ENCODE measurements around the gene YJU2.
"Not testable (repeated sequence)": the region's sequence is repeated elsewhere in the genome, so short reads cannot be mapped to it uniquely, and the experiment has no call there.

The YJU2 gene

GRCh38 chr19:4264812-4265211, 17.9 kb downstream of the YJU2 start:
- H3K4me3 ChIP-seq (ENCODE audit: low read depth, low read length): no peak overlapping the region
- DNase-seq (ENCODE audit: low read depth): no peak

GRCh38 chr19:4266253-4267000, 19.5 kb downstream of the YJU2 start:
- no peak for DNase-seq (ENCODE audit: low read depth)
- H3K4me3 ChIP-seq (ENCODE audit: low read depth, low read length): no peak overlapping the region

- H3K4me3 ChIP-seq (ENCODE audit: low read depth, low read length): no peak overlapping the region
- DNase-seq (ENCODE audit: low read depth): no peak
Observed at GRCh38 chr19:4267101-4267900, 20.4 kb downstream of the YJU2 start.

GRCh38 chr19:4267901-4268815, 21.3 kb downstream of the YJU2 start:
- H3K4me3 ChIP-seq (ENCODE audit: low read depth, low read length): no peak overlapping the region

GRCh38 chr19:4268816-4269430, 22.0 kb downstream of the YJU2 start:
- H3K4me3 ChIP-seq (ENCODE audit: low read depth, low read length): no peak overlapping the region
- DNase-seq (ENCODE audit: low read depth): no peak

More at GRCh38 chr19:4267901-4268815, 21.3 kb downstream of the YJU2 start:
- DNase-seq (ENCODE audit: low read depth): no peak

- no peak for DNase-seq (ENCODE audit: low read depth)
- no peak overlapping the region for H3K4me3 ChIP-seq (ENCODE audit: low read depth, low read length)
Observed at GRCh38 chr19:4272894-4273293, 26.0 kb downstream of the YJU2 start.

GRCh38 chr19:4274321-4274686, 27.4 kb downstream of the YJU2 start:
- not testable (repeated sequence) for DNase-seq (ENCODE audit: low read depth); H3K4me3 ChIP-seq (ENCODE audit: low read depth, low read length)

- no peak for DNase-seq (ENCODE audit: low read depth)
- H3K4me3 ChIP-seq (ENCODE audit: low read depth, low read length): no peak overlapping the region
Observed at GRCh38 chr19:4277191-4277696, 30.4 kb downstream of the YJU2 start.

GRCh38 chr19:4278010-4278409, 31.1 kb downstream of the YJU2 start:
- no peak for DNase-seq (ENCODE audit: low read depth)
- H3K4me3 ChIP-seq (ENCODE audit: low read depth, low read length): no peak overlapping the region

GRCh38 chr19:4278419-4279266, 31.8 kb downstream of the YJU2 start, which contains the start of gene SHD:
Gene SHD (plus strand): TSS chr19:4279266. CDS start chr19:4280064, 798 bp downstream.
- peak; percentile 27 for DNase-seq (ENCODE audit: low read depth)
- H3K4me3 ChIP-seq (ENCODE audit: low read depth, low read length): peak within 1 kb of the TSS; percentile 56

GRCh38 chr19:4279267-4279529, 32.3 kb downstream of the YJU2 start:
- DNase-seq (ENCODE audit: low read depth): no peak
- H3K4me3 ChIP-seq (ENCODE audit: low read depth, low read length): peak overlapping the region; percentile 56

GRCh38 chr19:4279530-4280422, 32.9 kb downstream of the YJU2 start:
- H3K4me3 ChIP-seq (ENCODE audit: low read depth, low read length): peak overlapping the region; percentile 56
- DNase-seq (ENCODE audit: low read depth): no peak

- H3K4me3 ChIP-seq (ENCODE audit: low read depth, low read length): no peak overlapping the region
Observed at GRCh38 chr19:4284176-4284958, 37.5 kb downstream of the YJU2 start.

GRCh38 chr19:4284974-4285373, 38.1 kb downstream of the YJU2 start:
- no peak overlapping the region for H3K4me3 ChIP-seq (ENCODE audit: low read depth, low read length)
- no peak for DNase-seq (ENCODE audit: low read depth)

More at GRCh38 chr19:4284176-4284958, 37.5 kb downstream of the YJU2 start:
- DNase-seq (ENCODE audit: low read depth): no peak

GRCh38 chr19:4286141-4286540, 39.3 kb downstream of the YJU2 start:
- H3K4me3 ChIP-seq (ENCODE audit: low read depth, low read length); DNase-seq (ENCODE audit: low read depth): not testable (repeated sequence)

GRCh38 chr19:4288091-4288777, 41.4 kb downstream of the YJU2 start:
- no peak for DNase-seq (ENCODE audit: low read depth)
- no peak overlapping the region for H3K4me3 ChIP-seq (ENCODE audit: low read depth, low read length)

Measured in skeletal muscle cell (primary cell).